HG03457 (cell line): ENCODE data around the gene ZNF143.
"Not testable (repeated sequence)": the region's sequence is repeated elsewhere in the genome, so short reads cannot be mapped to it uniquely, and the experiment has no call there.

Experiments used
- ATAC-seq: cut with Tn5 transposase; IDR thresholded peaks from one replicate; pipeline ENCODE4 v1.9.1; 2021; ENCODE audit warnings: moderate number of reproducible peaks; ENCODE audit not compliant: unreplicated experiment

ZNF143 gene

DNA sequence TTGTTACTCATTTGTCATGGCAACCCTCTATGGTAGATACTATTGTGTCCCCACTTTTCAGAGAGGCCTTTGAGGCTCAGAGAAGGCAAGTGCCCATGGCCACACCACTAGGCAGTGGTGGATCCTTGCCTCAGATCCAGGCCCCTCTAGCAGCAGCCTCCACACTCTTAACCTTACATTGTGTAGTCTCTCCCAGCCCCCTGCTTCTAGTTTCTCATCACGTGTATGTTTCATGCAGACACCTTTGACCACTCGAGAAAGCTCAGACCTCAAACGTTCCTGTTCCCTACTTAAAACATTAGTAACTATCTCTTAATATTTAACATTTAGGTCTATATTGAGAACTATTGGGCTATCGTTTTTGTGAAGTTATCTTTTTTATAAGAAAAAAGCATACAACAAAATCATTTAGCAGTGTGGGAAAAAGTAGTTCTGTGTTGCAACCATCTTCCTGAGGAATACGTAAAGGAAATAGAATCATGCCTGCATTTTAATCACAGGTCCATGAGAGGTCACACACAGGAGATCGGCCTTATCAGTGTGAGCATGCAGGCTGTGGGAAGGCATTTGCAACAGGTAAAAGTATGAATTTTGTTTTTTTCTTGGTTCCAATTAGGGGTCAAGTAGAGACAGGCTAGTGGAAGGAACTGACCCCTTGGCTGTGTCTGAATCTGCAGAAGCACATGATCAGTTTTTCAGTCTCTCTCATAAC lies 35.1 kb downstream of the ZNF143 start:
- no peak for ATAC-seq

DNA sequence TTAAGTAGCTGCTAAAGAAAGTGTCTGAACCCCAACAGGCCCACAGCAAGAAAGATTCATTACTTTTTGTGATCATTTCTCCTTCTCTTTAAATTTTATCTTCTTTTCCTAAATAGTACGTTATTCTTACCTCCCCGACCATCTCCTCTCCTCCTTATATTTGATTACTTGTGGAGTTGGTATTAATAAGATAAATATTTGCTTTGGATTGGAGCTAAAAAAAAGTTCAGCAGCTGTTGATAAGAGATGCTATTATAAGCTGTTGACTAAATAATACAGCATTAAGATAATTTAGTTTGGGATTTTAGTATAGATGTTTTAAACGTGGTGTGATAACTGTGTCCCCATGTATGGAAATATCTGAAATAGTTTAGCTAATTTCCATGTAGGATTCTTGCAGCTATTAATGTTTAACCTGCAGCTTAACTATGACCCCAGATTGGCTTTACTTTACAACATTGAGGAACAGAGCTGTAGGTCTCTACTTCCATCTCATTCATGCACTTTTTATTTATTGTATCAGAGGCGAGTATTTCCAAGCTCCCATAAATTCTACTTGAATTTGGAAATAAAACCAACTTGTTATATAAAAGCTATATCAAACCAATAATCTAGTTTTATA lies 37.8 kb downstream of the ZNF143 start:
- ATAC-seq = no peak

GRCh38 chr11:9506489-9507276 lies 45.9 kb downstream of the ZNF143 start:
- no peak for ATAC-seq

- ATAC-seq = no peak
These were observed 46.4 kb downstream of the ZNF143 start for GRCh38 chr11:9507277-9507580.

DNA sequence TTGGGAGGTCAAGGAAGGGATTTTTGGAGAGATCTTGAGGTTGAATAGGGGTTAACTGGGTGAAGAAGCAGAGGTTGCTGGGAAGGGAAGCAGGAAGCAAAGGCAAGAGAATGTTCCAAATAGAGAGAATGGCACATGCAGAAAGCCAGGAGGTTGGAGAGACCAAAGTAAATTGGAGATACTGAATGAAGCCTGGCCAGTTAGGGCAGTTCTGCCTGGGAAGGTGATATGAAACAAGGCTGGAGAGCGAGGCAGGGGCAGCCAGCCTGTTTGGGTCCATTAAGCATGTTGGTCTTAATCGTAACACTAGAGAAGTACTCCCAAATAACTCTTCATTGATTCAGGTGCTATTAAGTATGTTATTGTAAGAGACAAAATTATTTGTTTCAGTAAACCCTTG lies 48.2 kb downstream of the ZNF143 start:
- ATAC-seq = no peak

- ATAC-seq = no peak
These were observed 51.7 kb downstream of the ZNF143 start for GRCh38 chr11:9512370-9513019.

DNA sequence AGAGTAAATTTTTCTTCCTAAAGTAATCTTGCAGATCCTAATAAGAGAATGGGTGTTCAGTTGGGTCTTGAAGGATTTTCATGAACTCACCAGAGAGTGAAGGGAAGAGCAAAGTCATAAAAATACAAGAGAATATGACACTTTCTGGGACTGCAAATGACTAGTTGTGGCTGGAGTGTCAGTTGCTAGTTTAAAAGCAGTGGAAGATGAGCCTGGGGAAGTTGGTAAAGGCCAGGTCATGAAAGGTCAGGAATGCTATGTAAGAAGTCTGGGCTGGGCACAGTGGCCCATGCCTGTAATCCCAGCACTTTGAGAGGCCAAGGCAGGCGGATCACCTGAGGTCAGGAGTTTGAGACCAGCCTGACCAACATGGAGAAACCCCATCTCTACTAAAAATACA lies 53.8 kb downstream of the ZNF143 start:
- ATAC-seq = not testable (repeated sequence)

DNA sequence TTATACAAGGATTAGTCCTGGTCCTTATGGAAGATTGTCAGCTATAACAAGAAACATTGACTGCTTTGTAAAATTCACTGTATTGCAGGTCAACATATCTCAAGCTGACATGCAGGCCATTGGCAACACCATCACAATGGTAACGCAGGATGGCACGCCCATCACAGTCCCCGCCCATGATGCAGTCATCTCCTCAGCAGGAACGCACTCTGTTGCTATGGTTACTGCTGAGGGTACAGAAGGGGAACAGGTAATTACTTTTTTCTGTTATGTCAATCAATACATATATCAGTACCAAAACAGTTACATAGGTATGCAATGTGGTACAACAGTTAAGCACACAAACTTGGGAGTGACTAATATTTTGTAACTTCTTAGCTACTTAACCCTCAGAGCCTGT lies 55.3 kb downstream of the ZNF143 start:
- no peak for ATAC-seq

DNA sequence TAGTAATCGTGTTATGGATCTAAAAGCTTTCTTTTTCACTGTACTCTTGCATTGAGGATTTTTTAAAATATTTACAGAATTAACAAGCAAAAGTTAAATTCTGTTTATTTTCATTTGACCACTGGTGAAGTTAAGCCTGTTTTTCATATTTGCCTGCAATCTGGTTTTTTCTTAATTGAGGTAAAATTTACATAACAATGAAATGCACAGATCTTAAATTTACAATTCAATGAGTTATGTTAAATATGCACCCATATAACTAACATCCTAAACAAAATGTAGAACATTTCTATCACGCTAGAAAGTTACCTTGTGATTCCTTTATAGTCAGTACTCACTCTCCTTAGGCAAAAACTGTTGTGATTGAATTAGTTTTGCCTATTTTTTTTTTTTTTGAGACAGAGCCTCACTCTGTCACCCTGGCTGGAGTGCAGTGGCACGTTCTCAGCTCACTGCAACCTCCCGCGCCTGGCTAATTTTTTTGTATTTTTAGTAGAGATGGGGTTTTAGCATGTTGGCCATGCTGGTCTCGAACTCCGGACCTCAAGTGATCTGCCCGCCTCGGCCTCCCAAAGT lies 58.1 kb downstream of the ZNF143 start:
- ATAC-seq = no peak

GRCh38 chr11:9524001-9524400 lies 63.2 kb downstream of the ZNF143 start:
- ATAC-seq = no peak

DNA sequence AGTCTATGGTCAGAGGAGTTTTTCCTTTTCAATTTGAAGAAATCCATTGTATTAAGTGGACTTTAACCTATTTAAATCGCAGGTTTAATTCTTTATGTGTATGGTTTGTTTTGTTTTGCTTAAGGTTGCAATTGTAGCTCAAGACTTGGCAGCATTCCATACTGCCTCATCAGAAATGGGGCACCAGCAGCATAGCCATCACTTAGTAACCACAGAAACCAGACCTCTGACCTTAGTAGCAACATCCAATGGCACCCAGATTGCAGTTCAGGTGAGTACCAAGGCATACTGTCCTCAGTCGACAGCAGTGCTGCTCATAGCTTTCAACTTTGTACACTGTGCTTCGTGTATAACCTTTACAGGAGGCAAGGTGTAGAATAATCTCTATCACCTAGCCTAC lies 64.3 kb downstream of the ZNF143 start:
- ATAC-seq = no peak

GRCh38 chr11:9527481-9528135 lies 66.8 kb downstream of the ZNF143 start:
- ATAC-seq = no peak

- ATAC-seq = no peak
These were observed 67.3 kb downstream of the ZNF143 start for GRCh38 chr11:9528136-9528501.

GRCh38 chr11:9528573-9529333 lies 67.9 kb downstream of the ZNF143 start:
- ATAC-seq = no peak

DNA sequence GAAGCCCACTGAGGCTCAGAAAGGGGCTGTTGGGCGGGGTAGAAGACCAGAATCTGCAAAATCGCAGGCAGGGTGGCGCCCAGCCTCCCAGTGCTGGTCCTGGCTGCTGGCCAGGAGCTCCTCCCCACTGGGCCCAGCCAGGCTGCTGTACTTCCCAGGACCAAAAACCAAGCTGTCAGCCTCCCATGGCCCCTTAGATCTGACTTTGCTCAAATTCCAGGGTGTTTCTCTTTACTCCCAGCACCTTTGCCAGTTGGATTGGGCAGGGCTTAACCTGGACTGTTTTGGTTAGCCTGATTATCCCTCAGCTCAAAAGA lies 68.5 kb downstream of the ZNF143 start:
- no peak for ATAC-seq

GRCh38 chr11:9530020-9530621 lies 69.3 kb downstream of the ZNF143 start:
- no peak for ATAC-seq

GRCh38 chr11:9530901-9531625 lies 70.3 kb downstream of the ZNF143 start:
- no peak for ATAC-seq

- ATAC-seq = no peak
These were observed 72.2 kb downstream of the ZNF143 start for GRCh38 chr11:9533058-9533457.

DNA sequence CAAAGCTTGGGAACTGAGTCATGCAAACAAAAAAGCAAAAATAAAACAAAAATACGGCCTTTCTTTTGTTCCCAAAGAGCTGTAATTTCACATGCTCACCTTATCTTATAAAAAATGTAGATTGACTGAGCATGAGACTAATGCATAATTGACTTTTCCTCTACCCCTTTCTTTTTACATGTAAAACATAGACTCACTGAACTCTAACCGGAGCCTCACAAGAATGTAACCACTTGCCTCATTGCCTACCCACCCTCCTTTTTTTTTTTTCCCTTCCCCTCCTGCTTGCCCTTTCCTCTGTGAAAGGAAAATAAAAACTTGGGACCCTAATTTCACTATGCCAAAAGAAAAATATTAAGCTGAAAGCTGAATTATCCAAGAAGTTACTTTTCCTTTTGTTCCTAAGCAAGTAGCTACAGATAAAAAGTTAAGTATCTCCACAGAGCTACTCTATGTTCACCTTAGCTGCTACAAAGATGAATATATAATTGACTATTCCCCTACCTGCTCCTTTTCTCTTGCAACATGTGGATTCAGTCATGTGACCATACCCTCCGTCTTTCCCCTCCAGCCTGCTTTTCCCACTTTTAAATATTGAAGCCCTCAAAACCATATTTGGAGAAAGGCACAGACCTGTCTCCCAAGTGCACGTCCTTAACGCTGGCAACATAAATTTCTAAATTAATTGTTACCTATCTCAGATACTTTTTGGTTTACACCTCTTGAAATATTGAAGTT lies 73.1 kb downstream of the ZNF143 start:
- no peak for ATAC-seq
